Cardiac fibroblast (primary cell): ENCODE measurements around the gene KSR1.
"Not testable (repeated sequence)": the region's sequence is repeated elsewhere in the genome, so short reads cannot be mapped to it uniquely, and the experiment has no call there.

Experiments
- DNase-seq, 2 donors: peaks; one replicate each; pipeline versions ENCODE4 v3.0.0 to v3.0.0-alpha.2; 2010; ENCODE audit warnings: low read depth in 2 of 2
- H3K4me3 ChIP-seq, 2 donors: replicated peaks in 1 of 2; 1 replicate in 1 of 2; 2 replicates in 1 of 2; pipeline ENCODE4 v1.5.1; 2011; ENCODE audit warnings: low read depth in 2 of 2, low read length in 2 of 2, mild to moderate bottlenecking in 2 of 2, moderate library complexity in 1 of 2
- CTCF ChIP-seq: IDR thresholded peaks from one replicate; pipeline ENCODE4 v1.5.1; 2011; ENCODE audit warnings: low read depth, mild to moderate bottlenecking, low read length, inconsistent platforms

Gene KSR1

GRCh38 chr17:27669136-27669535 lies 212.9 kb downstream of the KSR1 start:
- no peak for DNase-seq
- no peak overlapping the region for H3K4me3 ChIP-seq
- no peak for TF ChIP-seq CTCF

- no peak overlapping the region for H3K4me3 ChIP-seq
- no peak for DNase-seq
- no peak for TF ChIP-seq CTCF
Measured at GRCh38 chr17:27669850-27670249, 213.6 kb downstream of the KSR1 start.

GRCh38 chr17:27670791-27671590 lies 214.7 kb downstream of the KSR1 start:
- no peak for DNase-seq
- no peak for TF ChIP-seq CTCF

GRCh38 chr17:27671591-27671910 lies 215.3 kb downstream of the KSR1 start:
- no peak for DNase-seq
- H3K4me3 ChIP-seq: no peak overlapping the region
- TF ChIP-seq CTCF: no peak

More at GRCh38 chr17:27670791-27671590, 214.7 kb downstream of the KSR1 start:
- H3K4me3 ChIP-seq: no peak overlapping the region

GRCh38 chr17:27671977-27672480 lies 215.8 kb downstream of the KSR1 start:
- not testable (repeated sequence) for DNase-seq, H3K4me3 ChIP-seq

GRCh38 chr17:27674335-27674734 lies 218.1 kb downstream of the KSR1 start:
- DNase-seq: no peak
- no peak overlapping the region for H3K4me3 ChIP-seq
- TF ChIP-seq CTCF: no peak
